ENCODE measurements around the gene DEPP1.

The DEPP1 gene

GRCh38 chr10:45001381-45002148, 23.0 kb upstream of the DEPP1 start:
- peaks cover 19% of the 10 kb centered on the region in 2 donors for H3K4me1 ChIP-seq (ENCODE audit: control insufficient read depth in 2 of 2, insufficient read depth in 2 of 2, low read length in 2 of 2)
- H3K9me3 ChIP-seq (ENCODE audit: control insufficient read depth in 2 of 2, low read length in 2 of 2) = no peaks in the 10 kb centered on the region
- peak overlapping the region; percentile 72 to 97 for H3K4me3 ChIP-seq (ENCODE audit: low read length in 2 of 2)
- no peaks in the 10 kb centered on the region for H3K27me3 ChIP-seq (ENCODE audit: control insufficient read depth in 2 of 2, insufficient read depth in 2 of 2, low read length in 2 of 2)
- peak overlapping the region; percentile 72 to 91 for H3K9ac ChIP-seq (ENCODE audit: low read depth in 1 of 2, low read length in 2 of 2)
- H3K36me3 ChIP-seq (ENCODE audit: control insufficient read depth in 2 of 2, insufficient read depth in 2 of 2, low read length in 2 of 2) = peaks cover 10 to 11% of the 10 kb centered on the region in 2 donors
- H3K27ac ChIP-seq (ENCODE audit: low read depth in 2 of 2, low read length in 2 of 2) = peak overlapping the region; percentile 91 to 95

- Histone ChIP-seq H3K9me3 (ENCODE audit: control insufficient read depth in 2 of 2, low read length in 2 of 2) (no peaks in the 10 kb centered on the region), H3K4me3 (ENCODE audit: low read length in 2 of 2) (peak within 1 kb of the TSS; percentile 72 to 97), H3K36me3 (ENCODE audit: control insufficient read depth in 2 of 2, insufficient read depth in 2 of 2, low read length in 2 of 2) (peaks cover 10 to 11% of the 10 kb centered on the region in 2 donors), H3K27ac (ENCODE audit: low read depth in 2 of 2, low read length in 2 of 2) (peak within 1 kb of the TSS; percentile 91 to 95), H3K4me1 (ENCODE audit: control insufficient read depth in 2 of 2, insufficient read depth in 2 of 2, low read length in 2 of 2) (peaks cover 21 to 26% of the 10 kb centered on the region in 2 donors), H3K9ac (ENCODE audit: low read depth in 1 of 2, low read length in 2 of 2) (peak within 1 kb of the TSS; percentile 72 to 91), H3K27me3 (ENCODE audit: control insufficient read depth in 2 of 2, insufficient read depth in 2 of 2, low read length in 2 of 2) (no peaks in the 10 kb centered on the region)
These were observed 22.3 kb upstream of the DEPP1 start, which contains the start of gene ZNF22 for GRCh38 chr10:45000752-45001380. ZNF22 (plus strand) TSS chr10:45000923; CDS start chr10:45003369, 2,446 bp downstream.

- H3K36me3 ChIP-seq (ENCODE audit: control insufficient read depth in 2 of 2, insufficient read depth in 2 of 2, low read length in 2 of 2) = peaks cover 9 to 11% of the 10 kb centered on the region in 2 donors
- peak overlapping the region; percentile 91 to 95 for H3K27ac ChIP-seq (ENCODE audit: low read depth in 2 of 2, low read length in 2 of 2)
- H3K9me3 ChIP-seq (ENCODE audit: control insufficient read depth in 2 of 2, low read length in 2 of 2) = no peaks in the 10 kb centered on the region
- peaks cover 21 to 29% of the 10 kb centered on the region in 2 donors for H3K4me1 ChIP-seq (ENCODE audit: control insufficient read depth in 2 of 2, insufficient read depth in 2 of 2, low read length in 2 of 2)
- H3K27me3 ChIP-seq (ENCODE audit: control insufficient read depth in 2 of 2, insufficient read depth in 2 of 2, low read length in 2 of 2) = no peaks in the 10 kb centered on the region
- peak overlapping the region; percentile 72 to 97 for H3K4me3 ChIP-seq (ENCODE audit: low read length in 2 of 2)
- H3K9ac ChIP-seq (ENCODE audit: low read depth in 1 of 2, low read length in 2 of 2) = peak overlapping the region; percentile 72 to 91
These were observed 21.6 kb upstream of the DEPP1 start for GRCh38 chr10:45000138-45000751.

DNA sequence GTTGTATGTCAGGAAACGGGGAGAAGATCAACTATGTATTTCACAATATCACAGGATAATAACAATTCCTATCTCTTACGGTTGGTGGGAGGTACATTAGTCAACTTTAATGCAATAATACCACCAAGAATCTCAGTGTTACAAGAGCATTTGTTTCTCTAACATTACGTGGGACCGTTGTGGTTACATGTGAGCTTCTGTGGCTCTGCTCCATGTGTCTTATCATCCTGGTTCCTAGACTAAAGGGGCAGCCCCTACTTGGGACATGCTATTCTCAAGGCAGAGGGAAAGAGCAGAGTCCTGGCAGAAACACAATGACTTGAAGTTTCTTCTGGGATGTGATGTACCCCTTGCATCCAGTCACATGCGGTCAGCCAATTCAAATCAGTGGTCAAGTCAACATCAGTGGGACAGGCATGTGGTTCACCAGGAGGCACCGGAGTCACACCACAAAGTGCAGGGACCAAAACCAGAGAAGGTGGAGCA, 19.6 kb upstream of the DEPP1 start:
- Histone ChIP-seq H3K27ac (ENCODE audit: low read depth in 2 of 2, low read length in 2 of 2) (peak overlapping the region in 1 of 2 donors; percentile 13), H3K27me3 (ENCODE audit: control insufficient read depth in 2 of 2, insufficient read depth in 2 of 2, low read length in 2 of 2) (no peaks in the 10 kb centered on the region), H3K4me1 (ENCODE audit: control insufficient read depth in 2 of 2, insufficient read depth in 2 of 2, low read length in 2 of 2) (peaks cover 21 to 29% of the 10 kb centered on the region in 2 donors), H3K4me3 (ENCODE audit: low read length in 2 of 2) (no peak overlapping the region), H3K9ac (ENCODE audit: low read depth in 1 of 2, low read length in 2 of 2) (no peak overlapping the region), H3K36me3 (ENCODE audit: control insufficient read depth in 2 of 2, insufficient read depth in 2 of 2, low read length in 2 of 2) (peaks cover under 1 to 3% of the 10 kb centered on the region in 2 donors), H3K9me3 (ENCODE audit: control insufficient read depth in 2 of 2, low read length in 2 of 2) (no peaks in the 10 kb centered on the region)

GRCh38 chr10:44997105-44997748, 18.6 kb upstream of the DEPP1 start:
- Histone ChIP-seq H3K4me1 (ENCODE audit: control insufficient read depth in 2 of 2, insufficient read depth in 2 of 2, low read length in 2 of 2) (peaks cover 18 to 27% of the 10 kb centered on the region in 2 donors), H3K9ac (ENCODE audit: low read depth in 1 of 2, low read length in 2 of 2) (no peak overlapping the region)

DNA sequence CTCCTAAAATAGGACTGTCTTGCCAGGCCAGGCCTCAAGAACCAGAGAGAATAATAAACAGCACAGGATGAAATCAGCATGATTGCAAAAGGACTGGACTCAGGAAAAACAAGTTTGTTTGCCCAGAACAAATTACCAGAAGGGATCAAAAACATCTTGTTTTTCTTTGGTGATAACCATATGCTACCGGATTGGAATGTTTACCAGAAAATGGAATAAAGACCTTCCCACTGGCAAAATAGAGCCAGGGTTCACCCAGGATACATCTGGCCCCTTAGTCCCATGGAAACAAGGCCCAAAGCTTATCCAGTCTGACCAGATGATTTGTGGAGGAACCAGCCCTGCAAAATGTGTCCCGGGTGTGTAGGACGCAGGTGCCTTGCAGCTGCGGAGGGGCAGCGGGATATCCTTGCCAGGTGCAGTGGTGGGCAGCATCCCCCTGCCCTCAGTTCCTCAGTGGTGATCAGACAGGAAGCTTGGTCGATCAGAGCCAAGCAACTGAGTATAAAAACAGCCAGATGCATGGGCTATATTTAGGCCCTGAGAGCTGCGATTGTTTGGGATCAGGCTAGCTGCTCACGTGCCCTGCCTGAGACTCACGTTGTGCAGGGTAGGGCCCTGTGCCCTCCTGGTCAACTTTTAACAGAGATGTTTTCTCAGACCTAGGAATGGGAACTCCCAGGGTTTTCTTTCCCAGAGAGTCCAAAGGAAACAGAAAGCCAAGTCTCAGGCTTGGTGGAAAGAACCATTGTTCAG, 17.5 kb upstream of the DEPP1 start:
- Histone ChIP-seq H3K9me3 (ENCODE audit: control insufficient read depth in 2 of 2, low read length in 2 of 2) (no peaks in the 10 kb centered on the region), H3K4me1 (ENCODE audit: control insufficient read depth in 2 of 2, insufficient read depth in 2 of 2, low read length in 2 of 2) (peaks cover 7 to 20% of the 10 kb centered on the region in 2 donors), H3K4me3 (ENCODE audit: low read length in 2 of 2) (no peak overlapping the region), H3K27me3 (ENCODE audit: control insufficient read depth in 2 of 2, insufficient read depth in 2 of 2, low read length in 2 of 2) (no peaks in the 10 kb centered on the region), H3K27ac (ENCODE audit: low read depth in 2 of 2, low read length in 2 of 2) (peak overlapping the region; percentile 46 to 79), H3K36me3 (ENCODE audit: control insufficient read depth in 2 of 2, insufficient read depth in 2 of 2, low read length in 2 of 2) (peaks cover 8% of the 10 kb centered on the region in 2 donors), H3K9ac (ENCODE audit: low read depth in 1 of 2, low read length in 2 of 2) (peak overlapping the region in 1 of 2 donors; percentile 5)

More at GRCh38 chr10:44997105-44997748, 18.6 kb upstream of the DEPP1 start:
- Histone ChIP-seq H3K4me3 (ENCODE audit: low read length in 2 of 2) (no peak overlapping the region), H3K27ac (ENCODE audit: low read depth in 2 of 2, low read length in 2 of 2) (peak overlapping the region; percentile 46 to 79), H3K36me3 (ENCODE audit: control insufficient read depth in 2 of 2, insufficient read depth in 2 of 2, low read length in 2 of 2) (peaks cover 2 to 6% of the 10 kb centered on the region in 2 donors), H3K9me3 (ENCODE audit: control insufficient read depth in 2 of 2, low read length in 2 of 2) (no peaks in the 10 kb centered on the region), H3K27me3 (ENCODE audit: control insufficient read depth in 2 of 2, insufficient read depth in 2 of 2, low read length in 2 of 2) (no peaks in the 10 kb centered on the region)

DNA sequence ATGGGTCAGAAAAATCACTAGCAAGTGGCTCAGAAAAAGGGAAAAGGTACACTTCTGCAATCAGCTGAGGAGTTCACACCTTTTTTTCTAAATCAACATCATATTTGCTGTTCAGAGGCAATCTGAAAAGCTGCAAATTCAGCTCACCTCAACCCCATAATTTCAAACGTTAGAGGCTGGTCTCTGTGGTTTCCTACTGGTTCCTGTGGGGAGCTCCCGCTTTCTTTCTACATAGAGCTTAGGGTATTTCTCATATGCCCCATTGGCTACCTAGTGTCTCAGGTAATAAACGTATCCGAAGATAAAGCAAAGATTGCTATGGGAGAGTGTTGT, 16.9 kb upstream of the DEPP1 start:
- peaks cover 8 to 10% of the 10 kb centered on the region in 2 donors for H3K36me3 ChIP-seq (ENCODE audit: control insufficient read depth in 2 of 2, insufficient read depth in 2 of 2, low read length in 2 of 2)
- no peaks in the 10 kb centered on the region for H3K9me3 ChIP-seq (ENCODE audit: control insufficient read depth in 2 of 2, low read length in 2 of 2)
- H3K4me1 ChIP-seq (ENCODE audit: control insufficient read depth in 2 of 2, insufficient read depth in 2 of 2, low read length in 2 of 2) = peaks cover 7 to 19% of the 10 kb centered on the region in 2 donors
- peak overlapping the region; percentile 46 to 79 for H3K27ac ChIP-seq (ENCODE audit: low read depth in 2 of 2, low read length in 2 of 2)
- no peaks in the 10 kb centered on the region for H3K27me3 ChIP-seq (ENCODE audit: control insufficient read depth in 2 of 2, insufficient read depth in 2 of 2, low read length in 2 of 2)
- no peak overlapping the region for H3K4me3 ChIP-seq (ENCODE audit: low read length in 2 of 2)
- no peak overlapping the region for H3K9ac ChIP-seq (ENCODE audit: low read depth in 1 of 2, low read length in 2 of 2)

DNA sequence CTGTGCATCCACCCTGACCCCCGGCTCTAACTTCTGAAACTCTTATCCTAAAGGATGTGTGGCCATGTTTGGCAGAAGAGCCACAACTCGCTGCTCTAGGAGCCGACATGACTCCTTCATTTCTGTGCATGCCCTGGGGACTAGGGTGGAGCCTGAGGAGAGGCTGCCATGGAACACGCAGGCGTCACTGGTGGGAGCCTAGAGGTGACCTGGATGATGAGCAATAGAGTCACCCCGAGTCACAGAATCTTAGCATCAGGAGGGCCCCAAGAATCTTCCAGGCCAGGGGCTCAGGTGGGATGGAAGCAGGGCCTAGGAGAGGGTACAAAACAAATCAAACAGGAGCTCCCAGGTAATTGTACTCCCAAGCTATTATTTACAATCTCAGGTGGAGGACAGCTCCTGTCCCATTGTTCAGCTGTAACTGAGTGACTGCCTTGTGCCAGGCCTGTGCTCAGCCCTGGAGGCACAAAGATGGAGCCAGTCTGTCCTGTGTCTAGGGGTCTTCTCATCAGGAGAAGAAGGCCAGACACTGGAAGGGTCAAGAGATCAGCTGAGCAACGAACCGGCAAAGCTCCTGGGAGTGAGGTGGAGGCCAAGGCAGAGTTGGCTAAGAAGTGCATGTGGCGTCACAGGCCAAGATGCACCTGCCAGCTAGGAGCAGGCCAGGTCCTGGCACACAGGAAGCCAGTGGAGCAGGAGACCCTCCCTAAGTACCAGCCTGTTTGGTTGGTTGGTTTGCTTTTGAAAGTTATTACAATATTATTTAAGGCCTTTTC, 16.3 kb upstream of the DEPP1 start:
- Histone ChIP-seq H3K27ac (ENCODE audit: low read depth in 2 of 2, low read length in 2 of 2) (peak overlapping the region; percentile 3 to 46), H3K9me3 (ENCODE audit: control insufficient read depth in 2 of 2, low read length in 2 of 2) (no peaks in the 10 kb centered on the region), H3K36me3 (ENCODE audit: control insufficient read depth in 2 of 2, insufficient read depth in 2 of 2, low read length in 2 of 2) (peaks cover 8 to 10% of the 10 kb centered on the region in 2 donors), H3K4me1 (ENCODE audit: control insufficient read depth in 2 of 2, insufficient read depth in 2 of 2, low read length in 2 of 2) (peaks cover 7 to 14% of the 10 kb centered on the region in 2 donors), H3K4me3 (ENCODE audit: low read length in 2 of 2) (no peak overlapping the region), H3K27me3 (ENCODE audit: control insufficient read depth in 2 of 2, insufficient read depth in 2 of 2, low read length in 2 of 2) (no peaks in the 10 kb centered on the region), H3K9ac (ENCODE audit: low read depth in 1 of 2, low read length in 2 of 2) (no peak overlapping the region)
